ENCODE results near the gene TLN1.

TLN1 gene

GRCh38 chr9:35652829-35653209 is 79.2 kb downstream of the TLN1 start:
- H3K27ac ChIP-seq: no peak overlapping the region
- TF ChIP-seq CTCF (conservative IDR thresholded peaks at IDR 0.05): no peak

GRCh38 chr9:35651956-35652828 is 79.8 kb downstream of the TLN1 start:
- H3K27ac ChIP-seq: no peak overlapping the region
- TF ChIP-seq CTCF (conservative IDR thresholded peaks at IDR 0.05): no peak

GRCh38 chr9:35650341-35651158 is 81.4 kb downstream of the TLN1 start, which contains the start of gene SIT1:
SIT1 (minus strand) TSS chr9:35650931; CDS start chr9:35650853, 78 bp downstream.
- no peak within 1 kb of the TSS for H3K27ac ChIP-seq
- no peak for TF ChIP-seq CTCF (conservative IDR thresholded peaks at IDR 0.05)

GRCh38 chr9:35649431-35650340 is 82.3 kb downstream of the TLN1 start:
- H3K27ac ChIP-seq: no peak overlapping the region
- TF ChIP-seq CTCF (conservative IDR thresholded peaks at IDR 0.05): no peak
